Neutrophil (primary cell): ENCODE measurements around the gene LRRC8C.

Source experiments
- H3K27ac ChIP-seq: fragments of 200-600 bp; sonication (generic); 2 replicates; pipeline ENCODE4 v1.5.1; 2016; ENCODE audit warnings: mild to moderate bottlenecking, moderate library complexity
- H3K27me3 ChIP-seq: fragments of 200-600 bp; sonication (generic); 2 replicates; pipeline ENCODE4 v1.6.0; 2016; ENCODE audit warnings: mild to moderate bottlenecking
- H3K36me3 ChIP-seq: fragments of 200-600 bp; sonication (generic); 2 replicates; pipeline ENCODE4 v1.5.1; 2017
- H3K4me1 ChIP-seq, 2 experiments: fragments of 200-600 bp in 1 of 2; sonication (generic) in 1 of 2; 1 replicate in 1 of 2; 2 replicates in 1 of 2; pipeline versions ENCODE4 v1.5.1 to v1.6.1; 2013 to 2016; ENCODE audit warnings: low read depth in 1 of 2, low read length in 1 of 2, mild to moderate bottlenecking in 1 of 2, moderate library complexity in 1 of 2; ENCODE audit not compliant: control insufficient read depth in 1 of 2, insufficient read depth in 1 of 2
- H3K4me3 ChIP-seq, 2 experiments: fragments of 200-600 bp in 1 of 2; sonication (generic) in 1 of 2; 1 replicate in 1 of 2; 2 replicates in 1 of 2; pipeline ENCODE4 v1.5.1; 2013 to 2016; ENCODE audit warnings: low read depth in 1 of 2, low read length in 1 of 2, mild to moderate bottlenecking in 1 of 2, moderate library complexity in 1 of 2
- H3K9me3 ChIP-seq: fragments of 200-600 bp; sonication (generic); 2 replicates; pipeline ENCODE4 v1.5.1; 2016
- TF ChIP-seq, protein P1 (sequence below): fragments of 200-600 bp; sonication (generic); IDR thresholded peaks from 2 replicates; pipeline ENCODE4 v1.5.1; 2016; ENCODE audit warnings: antibody characterized with exemption

The LRRC8C gene

GRCh38 chr1:89755591-89755990 lies 122.7 kb downstream of the LRRC8C start:
- Histone ChIP-seq H3K4me1 (peaks cover 64 to 66% of the 10 kb centered on the region in 2 experiments), H3K9me3 (no peaks in the 10 kb centered on the region), H3K36me3 (no peaks in the 10 kb centered on the region), H3K4me3 (no peak overlapping the region), H3K27ac (peak overlapping the region; percentile 20), H3K27me3 (no peaks in the 10 kb centered on the region)
- TF ChIP-seq, protein P1, sequence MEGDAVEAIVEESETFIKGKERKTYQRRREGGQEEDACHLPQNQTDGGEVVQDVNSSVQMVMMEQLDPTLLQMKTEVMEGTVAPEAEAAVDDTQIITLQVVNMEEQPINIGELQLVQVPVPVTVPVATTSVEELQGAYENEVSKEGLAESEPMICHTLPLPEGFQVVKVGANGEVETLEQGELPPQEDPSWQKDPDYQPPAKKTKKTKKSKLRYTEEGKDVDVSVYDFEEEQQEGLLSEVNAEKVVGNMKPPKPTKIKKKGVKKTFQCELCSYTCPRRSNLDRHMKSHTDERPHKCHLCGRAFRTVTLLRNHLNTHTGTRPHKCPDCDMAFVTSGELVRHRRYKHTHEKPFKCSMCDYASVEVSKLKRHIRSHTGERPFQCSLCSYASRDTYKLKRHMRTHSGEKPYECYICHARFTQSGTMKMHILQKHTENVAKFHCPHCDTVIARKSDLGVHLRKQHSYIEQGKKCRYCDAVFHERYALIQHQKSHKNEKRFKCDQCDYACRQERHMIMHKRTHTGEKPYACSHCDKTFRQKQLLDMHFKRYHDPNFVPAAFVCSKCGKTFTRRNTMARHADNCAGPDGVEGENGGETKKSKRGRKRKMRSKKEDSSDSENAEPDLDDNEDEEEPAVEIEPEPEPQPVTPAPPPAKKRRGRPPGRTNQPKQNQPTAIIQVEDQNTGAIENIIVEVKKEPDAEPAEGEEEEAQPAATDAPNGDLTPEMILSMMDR: no peak

GRCh38 chr1:89757532-89757931 lies 124.6 kb downstream of the LRRC8C start:
- Histone ChIP-seq H3K27ac (peak overlapping the region; percentile 81), H3K4me3 (peak overlapping the region; percentile 52 to 54), H3K27me3 (no peaks in the 10 kb centered on the region), H3K9me3 (no peaks in the 10 kb centered on the region), H3K36me3 (no peaks in the 10 kb centered on the region), H3K4me1 (peaks cover 69 to 71% of the 10 kb centered on the region in 2 experiments)
- TF ChIP-seq, protein P1: no peak

- Histone ChIP-seq H3K27me3 (no peaks in the 10 kb centered on the region), H3K4me3 (peak overlapping the region; percentile 52 to 54), H3K27ac (peak overlapping the region; percentile 81), H3K36me3 (no peaks in the 10 kb centered on the region), H3K9me3 (no peaks in the 10 kb centered on the region), H3K4me1 (peaks cover 76% of the 10 kb centered on the region in 2 experiments)
- TF ChIP-seq, protein P1: no peak
Observed at GRCh38 chr1:89758156-89758555, 125.2 kb downstream of the LRRC8C start.

DNA sequence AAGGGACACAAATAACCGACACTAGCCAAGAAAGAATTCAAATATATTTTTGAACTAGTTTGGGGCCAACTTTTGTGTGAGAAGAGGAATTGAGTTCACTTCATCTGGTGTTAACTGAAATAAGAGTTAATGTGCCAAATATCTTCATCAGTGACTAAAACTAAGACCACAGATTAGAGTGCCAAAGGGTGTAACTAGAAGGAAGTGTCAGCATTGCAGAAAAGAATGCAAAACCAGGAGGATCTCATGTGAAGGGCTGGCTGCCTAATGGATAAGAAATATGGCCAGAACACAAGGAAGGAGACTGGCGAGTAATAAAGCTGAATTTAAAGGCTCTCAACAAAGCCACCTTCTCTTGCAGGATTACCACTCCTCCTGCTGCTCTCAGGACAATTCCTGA lies 126.1 kb downstream of the LRRC8C start:
- H3K9me3 ChIP-seq: no peaks in the 10 kb centered on the region
- peaks cover 75% of the 10 kb centered on the region in 2 experiments for H3K4me1 ChIP-seq
- no peaks in the 10 kb centered on the region for H3K36me3 ChIP-seq
- no peak overlapping the region for H3K4me3 ChIP-seq
- H3K27me3 ChIP-seq: peaks cover 8% of the 10 kb centered on the region
- TF ChIP-seq, protein P1: no peak
- peak overlapping the region; percentile 81 for H3K27ac ChIP-seq

DNA sequence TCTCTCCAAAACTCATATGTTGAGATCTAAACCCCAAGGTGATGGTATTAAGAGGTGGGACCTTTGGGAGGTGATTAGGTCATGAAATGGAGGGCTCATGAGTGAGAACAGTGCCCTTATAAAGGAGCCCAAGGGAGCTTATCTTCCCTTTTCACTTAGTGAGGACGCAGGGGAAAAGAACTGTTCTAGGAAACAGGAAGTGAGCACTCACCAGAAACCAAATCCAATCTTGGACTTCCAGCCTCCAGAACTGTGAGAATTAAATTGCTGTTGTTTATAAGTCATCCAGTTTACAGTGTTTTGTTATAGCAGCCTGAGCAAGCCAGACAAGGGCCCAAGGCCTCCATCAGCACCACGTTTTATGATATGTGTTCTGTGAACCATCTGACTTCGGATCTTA lies 127.6 kb downstream of the LRRC8C start:
- Histone ChIP-seq H3K4me1 (peaks cover 60 to 61% of the 10 kb centered on the region in 2 experiments), H3K27me3 (peaks cover 9% of the 10 kb centered on the region), H3K9me3 (no peaks in the 10 kb centered on the region), H3K27ac (no peak overlapping the region), H3K4me3 (no peak overlapping the region), H3K36me3 (no peaks in the 10 kb centered on the region)
- TF ChIP-seq, protein P1: no peak

DNA sequence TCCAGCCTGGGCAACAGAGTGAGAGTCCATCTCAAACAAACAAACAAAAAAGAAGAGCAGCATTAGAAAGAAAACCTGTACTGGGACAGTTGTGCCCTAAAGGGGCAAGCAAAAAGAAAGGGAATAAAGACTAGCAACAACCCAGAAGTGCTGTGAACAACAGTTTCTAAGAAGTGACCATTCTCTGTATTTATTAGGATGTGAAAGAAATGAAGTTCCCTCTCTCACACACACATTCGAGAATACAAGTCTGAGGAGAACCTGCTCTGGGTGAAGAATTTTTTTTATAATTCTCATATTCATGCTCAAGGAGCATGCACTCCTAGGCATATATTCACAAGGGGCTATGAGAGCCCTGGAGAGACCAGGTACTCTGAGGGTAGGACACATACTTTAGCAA lies 128.4 kb downstream of the LRRC8C start:
- Histone ChIP-seq H3K9me3 (no peaks in the 10 kb centered on the region), H3K4me1 (peaks cover 52% of the 10 kb centered on the region in 2 experiments), H3K27me3 (peaks cover 9% of the 10 kb centered on the region), H3K4me3 (no peak overlapping the region), H3K36me3 (no peaks in the 10 kb centered on the region), H3K27ac (no peak overlapping the region)
- TF ChIP-seq, protein P1: no peak
